AG10803 (cell line): ENCODE measurements around the gene LCAT.

ENCODE experiments used
- DNase-seq: peaks from one replicate; pipeline ENCODE4 v3.0.0; 2010; ENCODE audit warnings: low read depth
- H3K4me3 ChIP-seq: 2 replicates; pipeline ENCODE4 v1.5.1; 2011; ENCODE audit warnings: mild to moderate bottlenecking, low read length, control low read depth
- TF ChIP-seq, protein P1 (sequence below): conservative IDR thresholded peaks from 2 replicates; pipeline ENCODE4 v1.5.1; 2011; ENCODE audit warnings: mild to moderate bottlenecking, low read length, control low read depth, inconsistent platforms

Gene LCAT, protein sequence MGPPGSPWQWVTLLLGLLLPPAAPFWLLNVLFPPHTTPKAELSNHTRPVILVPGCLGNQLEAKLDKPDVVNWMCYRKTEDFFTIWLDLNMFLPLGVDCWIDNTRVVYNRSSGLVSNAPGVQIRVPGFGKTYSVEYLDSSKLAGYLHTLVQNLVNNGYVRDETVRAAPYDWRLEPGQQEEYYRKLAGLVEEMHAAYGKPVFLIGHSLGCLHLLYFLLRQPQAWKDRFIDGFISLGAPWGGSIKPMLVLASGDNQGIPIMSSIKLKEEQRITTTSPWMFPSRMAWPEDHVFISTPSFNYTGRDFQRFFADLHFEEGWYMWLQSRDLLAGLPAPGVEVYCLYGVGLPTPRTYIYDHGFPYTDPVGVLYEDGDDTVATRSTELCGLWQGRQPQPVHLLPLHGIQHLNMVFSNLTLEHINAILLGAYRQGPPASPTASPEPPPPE

GRCh38 chr16:67943619-67944504, at the start of gene LCAT:
Gene LCAT, minus strand, starts transcription at chr16:67944120. Its CDS starts 19 bp downstream, at chr16:67944101.
- no peak within 1 kb of the TSS for H3K4me3 ChIP-seq
- DNase-seq: no peak
- TF ChIP-seq, protein P1, sequence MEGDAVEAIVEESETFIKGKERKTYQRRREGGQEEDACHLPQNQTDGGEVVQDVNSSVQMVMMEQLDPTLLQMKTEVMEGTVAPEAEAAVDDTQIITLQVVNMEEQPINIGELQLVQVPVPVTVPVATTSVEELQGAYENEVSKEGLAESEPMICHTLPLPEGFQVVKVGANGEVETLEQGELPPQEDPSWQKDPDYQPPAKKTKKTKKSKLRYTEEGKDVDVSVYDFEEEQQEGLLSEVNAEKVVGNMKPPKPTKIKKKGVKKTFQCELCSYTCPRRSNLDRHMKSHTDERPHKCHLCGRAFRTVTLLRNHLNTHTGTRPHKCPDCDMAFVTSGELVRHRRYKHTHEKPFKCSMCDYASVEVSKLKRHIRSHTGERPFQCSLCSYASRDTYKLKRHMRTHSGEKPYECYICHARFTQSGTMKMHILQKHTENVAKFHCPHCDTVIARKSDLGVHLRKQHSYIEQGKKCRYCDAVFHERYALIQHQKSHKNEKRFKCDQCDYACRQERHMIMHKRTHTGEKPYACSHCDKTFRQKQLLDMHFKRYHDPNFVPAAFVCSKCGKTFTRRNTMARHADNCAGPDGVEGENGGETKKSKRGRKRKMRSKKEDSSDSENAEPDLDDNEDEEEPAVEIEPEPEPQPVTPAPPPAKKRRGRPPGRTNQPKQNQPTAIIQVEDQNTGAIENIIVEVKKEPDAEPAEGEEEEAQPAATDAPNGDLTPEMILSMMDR: no peak

GRCh38 chr16:67993207-67994039, 49.5 kb upstream of the LCAT start:
- DNase-seq: peak; percentile 67
- TF ChIP-seq, protein P1: peak; percentile 68
- peak overlapping the region; percentile 39 for H3K4me3 ChIP-seq

DNA sequence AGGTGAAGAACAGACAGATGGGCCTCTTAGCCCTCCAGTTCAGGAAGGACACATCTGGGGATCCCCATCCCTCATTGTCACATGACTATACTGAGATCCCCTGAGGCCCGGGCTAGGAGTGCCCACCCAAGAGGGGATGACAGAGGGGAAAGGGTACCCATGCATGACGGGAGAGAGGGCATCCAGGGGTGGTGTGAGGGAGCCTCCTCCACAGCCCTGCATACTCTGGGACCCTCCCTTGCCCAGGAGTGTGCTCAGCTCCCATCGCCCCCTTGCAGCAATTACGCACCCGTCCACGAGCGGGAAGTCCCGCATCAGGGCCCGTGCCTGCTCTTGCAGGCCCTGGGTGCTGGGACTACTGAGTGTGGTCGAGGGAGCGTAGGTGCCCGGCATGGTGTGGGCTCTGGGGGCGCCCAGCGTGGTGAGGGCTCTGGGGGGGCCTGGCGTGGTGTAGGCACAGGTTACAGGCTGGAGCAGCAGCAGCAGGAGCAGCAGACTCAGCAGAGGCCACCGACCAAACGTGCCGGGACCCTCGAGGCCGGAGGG, 48.8 kb upstream of the LCAT start:
- TF ChIP-seq, protein P1: no peak
- no peak overlapping the region for H3K4me3 ChIP-seq
- DNase-seq: no peak

DNA sequence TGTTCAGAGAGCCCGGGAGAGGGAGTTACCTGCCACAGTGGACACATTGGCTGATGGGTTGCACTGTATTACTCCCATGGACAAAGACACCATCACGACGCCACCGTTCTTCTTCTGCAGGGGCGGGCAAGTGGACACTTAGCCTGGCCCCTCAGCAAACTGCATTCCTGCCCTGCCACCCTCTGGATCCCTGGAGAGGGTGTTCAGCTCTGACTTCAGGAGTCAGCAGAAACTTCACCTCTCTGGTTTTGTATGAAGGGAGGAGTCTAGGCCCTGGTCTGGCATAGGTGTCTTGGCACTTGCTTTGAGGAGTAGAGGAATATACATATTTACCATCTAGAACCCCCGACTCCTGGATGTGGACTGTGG, 46.1 kb upstream of the LCAT start:
- H3K4me3 ChIP-seq: no peak overlapping the region
- DNase-seq: no peak
- TF ChIP-seq, protein P1: no peak

GRCh38 chr16:67989322-67990017, 45.5 kb upstream of the LCAT start:
- no peak overlapping the region for H3K4me3 ChIP-seq
- no peak for DNase-seq
- TF ChIP-seq, protein P1: no peak

- TF ChIP-seq, protein P1: no peak
- DNase-seq: no peak
- no peak overlapping the region for H3K4me3 ChIP-seq
Observed at GRCh38 chr16:67988675-67989074, 44.8 kb upstream of the LCAT start.
